SK-N-SH (cell line): ENCODE results near the gene PCBD2. TPM values are rescaled to one million over a fixed set of nuclear protein-coding genes. Genes with fewer than 3 reads are reported as not detected.

Experiments
- CTCF ChIA-PET: fragments of 300-600, 350-600 bp; formaldehyde crosslinking; extraction: SDS; loops from one replicate; lab custom pipeline; 2021; lab: Yijun Ruan, JAX
- POLR2A ChIA-PET: fragments of 350-600 bp; sonication (Branson Sonifier 250); formaldehyde crosslinking; extraction: SDS; loops from one replicate; lab custom pipeline; 2020; ENCODE audit warnings: antibody characterized with exemption, inconsistent platforms; lab: Yijun Ruan, JAX
- DNase-seq: peaks from one replicate; pipeline ENCODE4 v3.0.0; 2012
- H2AFZ ChIP-seq: fragments of 200-600 bp; sonication (generic); 2 replicates; pipeline ENCODE4 v1.8.1; 2016; ENCODE audit warnings: antibody characterized with exemption, mild to moderate bottlenecking, low read depth
- H3F3A ChIP-seq: fragments of 200-600 bp; sonication (generic); replicated peaks from 2 replicates; pipeline ENCODE3; 2016; ENCODE audit warnings: antibody characterized with exemption, mild to moderate bottlenecking; ENCODE audit not compliant: insufficient read depth
- H3K27ac ChIP-seq, 2 experiments: fragments of 200-500 bp in 1 of 2; fragments of 200-600 bp in 1 of 2; sonication (Bioruptor generic) in 1 of 2; sonication (generic), shearing (Covaris generic) in 1 of 2; 2 replicates each; pipeline versions ENCODE4 v1.5.1 to v1.6.1; 2014 to 2016; ENCODE audit warnings: low read depth in 2 of 2, inconsistent platforms in 1 of 2, low read length in 1 of 2, mild to moderate bottlenecking in 1 of 2, mixed read lengths in 1 of 2
- H3K27me3 ChIP-seq: fragments of 200-600 bp; sonication (generic), shearing (Covaris generic); 2 replicates; pipeline ENCODE4 v1.6.1; 2016; ENCODE audit warnings: mixed run types; ENCODE audit not compliant: insufficient read depth
- H3K36me3 ChIP-seq, 2 experiments: fragments of 200-500 bp in 1 of 2; fragments of 200-600 bp in 1 of 2; sonication (Bioruptor generic) in 1 of 2; sonication (generic) in 1 of 2; replicated peaks in 1 of 2; 2 replicates each; pipeline versions ENCODE3 to v1.5.1; 2014 to 2016; ENCODE audit warnings: low read length in 1 of 2, mild to moderate bottlenecking in 1 of 2; ENCODE audit not compliant: insufficient read depth in 2 of 2, control insufficient read depth in 1 of 2
- H3K4me1 ChIP-seq, 2 experiments: fragments of 200-500 bp in 1 of 2; fragments of 200-600 bp in 1 of 2; sonication (Bioruptor generic) in 1 of 2; sonication (generic), shearing (Covaris generic) in 1 of 2; 2 replicates each; pipeline versions ENCODE4 v1.5.1 to v1.6.1; 2014 to 2016; ENCODE audit warnings: low read depth in 1 of 2, low read length in 1 of 2, mixed run types in 1 of 2; ENCODE audit not compliant: insufficient read depth in 2 of 2, control insufficient read depth in 1 of 2
- H3K4me2 ChIP-seq: fragments of 200-600 bp; sonication (generic), shearing (Covaris generic); 2 replicates; pipeline ENCODE4 v1.6.1; 2017; ENCODE audit warnings: mixed run types
- H3K4me3 ChIP-seq, 2 experiments: fragments of 200-500 bp in 1 of 2; fragments of 200-600 bp in 1 of 2; sonication (Bioruptor generic) in 1 of 2; sonication (generic), shearing (Covaris generic) in 1 of 2; 2 replicates each; pipeline versions ENCODE4 v1.5.1 to v1.8.1; 2014 to 2016; ENCODE audit warnings: low read depth in 2 of 2, inconsistent platforms in 1 of 2, low read length in 1 of 2, mild to moderate bottlenecking in 1 of 2, mixed read lengths in 1 of 2, moderate library complexity in 1 of 2
- H3K79me2 ChIP-seq: fragments of 200-600 bp; sonication (generic); 2 replicates; pipeline ENCODE4 v1.8.1; 2017; ENCODE audit warnings: mild to moderate bottlenecking; ENCODE audit not compliant: insufficient read depth
- H3K9ac ChIP-seq: fragments of 200-600 bp; sonication (generic); 2 replicates; pipeline ENCODE4 v1.6.1; 2017; ENCODE audit warnings: mixed run types
- H3K9me2 ChIP-seq: fragments of 200-600 bp; sonication (generic); 2 replicates; pipeline ENCODE4 v1.6.1; 2017; ENCODE audit warnings: mixed run types
- H3K9me3 ChIP-seq: fragments of 200-600 bp; sonication (generic); 2 replicates; pipeline ENCODE4 v1.6.1; 2017; ENCODE audit warnings: mixed run types, mild to moderate bottlenecking, moderate library complexity
- H4K20me1 ChIP-seq: fragments of 200-600 bp; sonication (generic); 2 replicates; pipeline ENCODE4 v1.6.1; 2017; ENCODE audit warnings: mild to moderate bottlenecking, mixed run types; ENCODE audit not compliant: insufficient read depth
- CHD2 ChIP-seq: fragments of 150-350 bp; IDR thresholded peaks from 2 replicates; pipeline ENCODE4 v1.6.1; 2018; ENCODE audit warnings: low read length; ENCODE audit not compliant: partially characterized antibody
- FOXM1 ChIP-seq: IDR thresholded peaks from 2 replicates; pipeline ENCODE4 v1.4.0; 2012; ENCODE audit warnings: low read depth, mild to moderate bottlenecking
- JUND ChIP-seq: IDR thresholded peaks from 2 replicates; pipeline ENCODE4 v1.4.0; 2012
- MAX ChIP-seq: IDR thresholded peaks from 2 replicates; pipeline ENCODE4 v1.4.0; 2012; ENCODE audit warnings: low read depth
- RAD21 ChIP-seq: IDR thresholded peaks from 2 replicates; pipeline ENCODE4 v1.6.1; 2012; ENCODE audit warnings: mild to moderate bottlenecking, low read length
- RCOR1 ChIP-seq: fragments of 150-350 bp; IDR thresholded peaks from 2 replicates; pipeline ENCODE4 v1.6.1; 2017; ENCODE audit warnings: antibody characterized with exemption, low read length
- RXRA ChIP-seq: IDR thresholded peaks from 2 replicates; pipeline ENCODE4 v1.4.0; 2012; ENCODE audit warnings: low read depth, mild to moderate bottlenecking, borderline replicate concordance
- SIN3A ChIP-seq: IDR thresholded peaks from 2 replicates; pipeline ENCODE4 v1.6.1; 2012; ENCODE audit warnings: low read depth, mild to moderate bottlenecking, low read length, moderate library complexity, borderline replicate concordance
- SMC3 ChIP-seq: IDR thresholded peaks from 2 replicates; pipeline ENCODE4 v1.6.1; 2012; ENCODE audit warnings: low read depth, low read length, improper control_type of control experiment
- USF2 ChIP-seq: fragments of 150-350 bp; IDR thresholded peaks from 2 replicates; pipeline ENCODE4 v1.6.1; 2017; ENCODE audit warnings: antibody characterized with exemption, low read length, low read depth, borderline replicate concordance
- WGBS: methylation state at CpG from one replicate; pipeline ENCODE4 v1.1.6; 2017; ENCODE audit warnings: low lambda C conversion rate; 5-methylcytosine and 5-hydroxymethylcytosine counted together
- polyA plus RNA-seq, 3 experiments: library from polyadenylated mRNA; depleted of rRNA; stranded (reverse); fragments of >200 nt; gene quantifications; 2 replicates each; pipeline ENCODE4 v1.2.3, GENCODE V29; 2012
- TF ChIP-seq, protein P1 (sequence below): fragments of 200-600 bp; sonication (generic); IDR thresholded peaks from 2 replicates; pipeline ENCODE4 v1.6.1; 2017; ENCODE audit warnings: antibody characterized with exemption, mild to moderate bottlenecking, moderate library complexity

PCBD2 gene
- polyA plus RNA-seq, 1 of the 3 experiments (the other 2 are of a cell fraction) = 5.1 TPM

- 97% methylated on average over 10 of the region's 10 CpGs for WGBS
- Histone ChIP-seq H3K27ac (no peak overlapping the region), H3K9ac (no peak overlapping the region), H3K9me3 (no peaks in the 10 kb centered on the region), H3K79me2 (no peaks in the 10 kb centered on the region), H3K27me3 (no peaks in the 10 kb centered on the region), H3K4me3 (no peak overlapping the region), H4K20me1 (no peaks in the 10 kb centered on the region), H3K4me1 (peaks cover 0 to 3% of the 10 kb centered on the region in 2 experiments; a peak in 1 of 4 replicates), H3K36me3 (peaks cover 0 to 23% of the 10 kb centered on the region in 2 experiments), H3F3A (no peaks in the 10 kb centered on the region), H3K4me2 (no peak overlapping the region), H2AFZ (no peak overlapping the region), H3K9me2 (no peaks in the 10 kb centered on the region)
- no peak for TF ChIP-seq FOXM1
- no peak for TF ChIP-seq RXRA
- TF ChIP-seq RAD21 = peak; percentile 30; the same call in 1 of the 2 replicates
- TF ChIP-seq, protein P1, sequence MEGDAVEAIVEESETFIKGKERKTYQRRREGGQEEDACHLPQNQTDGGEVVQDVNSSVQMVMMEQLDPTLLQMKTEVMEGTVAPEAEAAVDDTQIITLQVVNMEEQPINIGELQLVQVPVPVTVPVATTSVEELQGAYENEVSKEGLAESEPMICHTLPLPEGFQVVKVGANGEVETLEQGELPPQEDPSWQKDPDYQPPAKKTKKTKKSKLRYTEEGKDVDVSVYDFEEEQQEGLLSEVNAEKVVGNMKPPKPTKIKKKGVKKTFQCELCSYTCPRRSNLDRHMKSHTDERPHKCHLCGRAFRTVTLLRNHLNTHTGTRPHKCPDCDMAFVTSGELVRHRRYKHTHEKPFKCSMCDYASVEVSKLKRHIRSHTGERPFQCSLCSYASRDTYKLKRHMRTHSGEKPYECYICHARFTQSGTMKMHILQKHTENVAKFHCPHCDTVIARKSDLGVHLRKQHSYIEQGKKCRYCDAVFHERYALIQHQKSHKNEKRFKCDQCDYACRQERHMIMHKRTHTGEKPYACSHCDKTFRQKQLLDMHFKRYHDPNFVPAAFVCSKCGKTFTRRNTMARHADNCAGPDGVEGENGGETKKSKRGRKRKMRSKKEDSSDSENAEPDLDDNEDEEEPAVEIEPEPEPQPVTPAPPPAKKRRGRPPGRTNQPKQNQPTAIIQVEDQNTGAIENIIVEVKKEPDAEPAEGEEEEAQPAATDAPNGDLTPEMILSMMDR = peak; percentile 32
- peak; percentile 32 for TF ChIP-seq SMC3
- ChIA-PET CTCF (interaction anchor here (0.6 to 3.1 kb wide), 10 partner anchors 11 to 274 kb away, joined by 3 to 25 read pairs (median 8); partner anchors contain the start of gene PCBD2), POLR2A (interaction anchor here (1.9 kb wide), 1 partner anchor 13 kb away, joined by 5 read pairs; the partner anchor contains the start of gene PCBD2)
- no peak for DNase-seq
Measured at GRCh38 chr5:134917070-134917815, 12.3 kb downstream of the PCBD2 start.

GRCh38 chr5:134918861-134919260, 13.9 kb downstream of the PCBD2 start:
- TF ChIP-seq SIN3A = no peak
- no peak for TF ChIP-seq JUND
- no peak for TF ChIP-seq MAX
- no peak for TF ChIP-seq USF2
- no peak for TF ChIP-seq CHD2
- no peak for TF ChIP-seq RCOR1
- no peak overlapping the region for H2AFZ ChIP-seq
- no peaks in the 10 kb centered on the region for H4K20me1 ChIP-seq
- H3K9me3 ChIP-seq = no peaks in the 10 kb centered on the region
- peaks cover 0 to 3% of the 10 kb centered on the region in 2 experiments; a peak in 1 of 4 replicates for H3K4me1 ChIP-seq
- no peak overlapping the region for H3K27ac ChIP-seq
- no peaks in the 10 kb centered on the region for H3K79me2 ChIP-seq
- WGBS = 100% methylated on average over 3 of the region's 3 CpGs
- H3K4me3 ChIP-seq = no peak overlapping the region
- no peak for DNase-seq
- H3K36me3 ChIP-seq = peaks cover 0 to 33% of the 10 kb centered on the region in 2 experiments
- H3K9me2 ChIP-seq = no peaks in the 10 kb centered on the region
- no peaks in the 10 kb centered on the region for H3F3A ChIP-seq
- no peaks in the 10 kb centered on the region for H3K27me3 ChIP-seq
- no peak overlapping the region for H3K4me2 ChIP-seq
- ChIA-PET CTCF (interaction anchor here (0.8 to 3.1 kb wide), 6 partner anchors 11 to 507 kb away, joined by 3 to 25 read pairs (median 6); partner anchors contain the start of gene PCBD2), POLR2A (no interaction called here)
- no peak overlapping the region for H3K9ac ChIP-seq
